Trophoblast cell (in vitro differentiated cells and primary cell): ENCODE results near the gene GSTM3.
"Not testable (repeated sequence)": the region's sequence is repeated elsewhere in the genome, so short reads cannot be mapped to it uniquely, and the experiment has no call there.

Source experiments
- DNase-seq, 2 donors: peaks; one replicate each; pipeline ENCODE4 v3.0.0-alpha.2; 2016
- H2AFZ ChIP-seq: 2 replicates; pipeline ENCODE4 v1.6.1; 2013; ENCODE audit warnings: low read length, moderate library complexity, mild to moderate bottlenecking; ENCODE audit not compliant: insufficient read depth, poor library complexity
- H2AK5ac ChIP-seq: 2 replicates; pipeline ENCODE4 v1.6.1; 2013; ENCODE audit warnings: mild to moderate bottlenecking, low read length
- H2BK120ac ChIP-seq: 2 replicates; pipeline ENCODE4 v1.6.1; 2013; ENCODE audit warnings: low read length, mild to moderate bottlenecking, moderate library complexity; ENCODE audit not compliant: insufficient read depth, poor library complexity
- H2BK12ac ChIP-seq: 2 replicates; pipeline ENCODE4 v1.6.1; 2013; ENCODE audit warnings: mild to moderate bottlenecking, low read length, moderate library complexity
- H2BK5ac ChIP-seq: 2 replicates; pipeline ENCODE4 v1.6.1; 2013; ENCODE audit warnings: low read length, low read depth, moderate library complexity, mild to moderate bottlenecking; ENCODE audit not compliant: poor library complexity
- H3K14ac ChIP-seq: 2 replicates; pipeline ENCODE4 v1.6.1; 2013; ENCODE audit warnings: mild to moderate bottlenecking, low read length
- H3K18ac ChIP-seq: 2 replicates; pipeline ENCODE4 v1.6.1; 2013; ENCODE audit warnings: mild to moderate bottlenecking, low read length
- H3K23ac ChIP-seq: 2 replicates; pipeline ENCODE4 v1.6.1; 2013; ENCODE audit warnings: low read length
- H3K27ac ChIP-seq: 2 replicates; pipeline ENCODE4 v1.5.1; 2013; ENCODE audit warnings: low read depth, mild to moderate bottlenecking, inconsistent platforms, low read length, moderate library complexity
- H3K27me3 ChIP-seq: 2 replicates; pipeline ENCODE4 v1.6.1; 2013; ENCODE audit warnings: inconsistent platforms, mild to moderate bottlenecking, low read length, moderate library complexity; ENCODE audit not compliant: insufficient read depth
- H3K36me3 ChIP-seq, 2 experiments: 1 replicate in 1 of 2; 2 replicates in 1 of 2; pipeline ENCODE4 v1.6.1; 2013; ENCODE audit warnings: low read length in 2 of 2, mild to moderate bottlenecking in 2 of 2, moderate library complexity in 1 of 2; ENCODE audit not compliant: insufficient read depth in 2 of 2, control insufficient read depth in 1 of 2
- H3K4ac ChIP-seq: 2 replicates; pipeline ENCODE4 v1.6.1; 2013; ENCODE audit warnings: low read depth, mild to moderate bottlenecking, low read length, moderate library complexity
- H3K4me1 ChIP-seq, 2 experiments: 1 replicate in 1 of 2; 2 replicates in 1 of 2; pipeline ENCODE4 v1.6.1; 2013; ENCODE audit warnings: low read length in 2 of 2, mild to moderate bottlenecking in 2 of 2, moderate library complexity in 1 of 2; ENCODE audit not compliant: insufficient read depth in 2 of 2, control insufficient read depth in 1 of 2
- H3K4me2 ChIP-seq: 2 replicates; pipeline ENCODE4 v1.6.1; 2013; ENCODE audit warnings: inconsistent platforms, mild to moderate bottlenecking, low read length, moderate library complexity
- H3K4me3 ChIP-seq: 2 replicates; pipeline ENCODE4 v1.5.1; 2013; ENCODE audit warnings: mild to moderate bottlenecking, low read depth, low read length, inconsistent platforms
- H3K79me1 ChIP-seq: one replicate; pipeline ENCODE4 v1.6.1; 2013; ENCODE audit warnings: low read length
- H3K79me2 ChIP-seq: 2 replicates; pipeline ENCODE4 v1.6.1; 2013; ENCODE audit warnings: low read length, mild to moderate bottlenecking; ENCODE audit not compliant: control insufficient read depth, insufficient read depth, poor library complexity
- H3K9ac ChIP-seq: 2 replicates; pipeline ENCODE4 v1.6.1; 2013; ENCODE audit warnings: mild to moderate bottlenecking, low read length
- H3K9me3 ChIP-seq: 2 replicates; pipeline ENCODE4 v1.6.1; 2013; ENCODE audit warnings: low read depth, mild to moderate bottlenecking, control low read depth, inconsistent platforms, low read length; ENCODE audit not compliant: insufficient read depth
- H4K12ac ChIP-seq: 2 replicates; pipeline ENCODE4 v1.6.1; 2013; ENCODE audit warnings: low read depth, mild to moderate bottlenecking, low read length, moderate library complexity
- H4K8ac ChIP-seq: 2 replicates; pipeline ENCODE4 v1.6.1; 2013; ENCODE audit warnings: low read depth, mild to moderate bottlenecking, low read length, moderate library complexity
- H4K91ac ChIP-seq: one replicate; pipeline ENCODE4 v1.6.1; 2013; ENCODE audit warnings: low read depth, mild to moderate bottlenecking, low read length, moderate library complexity
- WGBS: extraction: QIAGEN DNeasy Blood & Tissue Kit; methylation state at CpG from one replicate; pipeline ENCODE4 v1.1.7; 2013; ENCODE audit warnings: missing lambda C conversion rate; ENCODE audit not compliant: insufficient read length, insufficient coverage; ENCODE audit errors: extremely low coverage; 5-methylcytosine and 5-hydroxymethylcytosine counted together

The GSTM3 gene

GRCh38 chr1:109695138-109695537, 45.7 kb downstream of the GSTM3 start:
- not testable (repeated sequence) for H3K18ac ChIP-seq, H3K4me1 ChIP-seq, H4K12ac ChIP-seq, H3K36me3 ChIP-seq, H3K27ac ChIP-seq, H3K27me3 ChIP-seq, H3K4me2 ChIP-seq, H2BK12ac ChIP-seq, H2BK5ac ChIP-seq, H3K4ac ChIP-seq, H2AFZ ChIP-seq, H3K14ac ChIP-seq, H3K79me1 ChIP-seq, H3K9me3 ChIP-seq, H3K9ac ChIP-seq, H3K23ac ChIP-seq, H2BK120ac ChIP-seq, H3K79me2 ChIP-seq, H2AK5ac ChIP-seq, H4K91ac ChIP-seq, H3K4me3 ChIP-seq, H4K8ac ChIP-seq
- DNase-seq, result peak; percentile 33 to 63
- no CpG with 5 or more reads among the region's 3 CpGs for WGBS

- not testable (repeated sequence) for H2BK12ac ChIP-seq, H3K27me3 ChIP-seq, H4K12ac ChIP-seq, H3K4ac ChIP-seq, H3K9me3 ChIP-seq, H3K23ac ChIP-seq, H3K4me2 ChIP-seq, H2AFZ ChIP-seq, H3K14ac ChIP-seq, H3K79me2 ChIP-seq, H4K8ac ChIP-seq, DNase-seq, H2BK120ac ChIP-seq, H3K27ac ChIP-seq, H4K91ac ChIP-seq, H3K18ac ChIP-seq, H3K4me3 ChIP-seq, H3K79me1 ChIP-seq, H3K9ac ChIP-seq, H2BK5ac ChIP-seq, H3K4me1 ChIP-seq, H3K36me3 ChIP-seq, H2AK5ac ChIP-seq
- WGBS, result no CpG with 5 or more reads among the region's 5 CpGs
Observed at GRCh38 chr1:109694400-109694799, 46.4 kb downstream of the GSTM3 start.

- Histone ChIP-seq H3K27ac (no peak overlapping the region), H3K36me3 (no peaks in the 10 kb centered on the region), H3K14ac (no peak overlapping the region), H3K18ac (no peak overlapping the region), H3K79me2 (no peaks in the 10 kb centered on the region), H3K23ac (no peak overlapping the region), H3K9ac (no peak overlapping the region), H4K8ac (no peak overlapping the region), H3K4me1 (peaks cover 5 to 6% of the 10 kb centered on the region in 2 experiments), H4K91ac (no peak overlapping the region), H4K12ac (no peak overlapping the region), H3K4me2 (no peak overlapping the region), H2BK5ac (no peak overlapping the region), H3K27me3 (no peaks in the 10 kb centered on the region), H2BK120ac (no peak overlapping the region), H3K9me3 (no peaks in the 10 kb centered on the region), H2BK12ac (no peak overlapping the region), H2AFZ (no peak overlapping the region), H3K4ac (no peak overlapping the region), H3K4me3 (no peak overlapping the region), H2AK5ac (no peak overlapping the region), H3K79me1 (peaks cover 1% of the 10 kb centered on the region)
- DNase-seq, result no peak
- no CpG with 5 or more reads among the region's 6 CpGs for WGBS
Observed at GRCh38 chr1:109691759-109692158, 49.1 kb downstream of the GSTM3 start.

- H3K36me3 ChIP-seq, result no peaks in the 10 kb centered on the region
- H3K79me1 ChIP-seq, result peaks cover 1% of the 10 kb centered on the region
- H4K12ac ChIP-seq, result no peak overlapping the region
- H3K18ac ChIP-seq, result no peak overlapping the region
- no peak overlapping the region for H2BK120ac ChIP-seq
- DNase-seq, result no peak
- H2BK12ac ChIP-seq, result no peak overlapping the region
- no peak overlapping the region for H2AFZ ChIP-seq
- H4K8ac ChIP-seq, result no peak overlapping the region
- H3K4me3 ChIP-seq, result no peak overlapping the region
- no peaks in the 10 kb centered on the region for H3K27me3 ChIP-seq
- no peak overlapping the region for H4K91ac ChIP-seq
- H2BK5ac ChIP-seq, result no peak overlapping the region
- H3K4me2 ChIP-seq, result no peak overlapping the region
- peaks cover 5 to 6% of the 10 kb centered on the region in 2 experiments for H3K4me1 ChIP-seq
- no peak overlapping the region for H3K27ac ChIP-seq
- H3K4ac ChIP-seq, result no peak overlapping the region
- H3K79me2 ChIP-seq, result no peaks in the 10 kb centered on the region
- no peak overlapping the region for H3K9ac ChIP-seq
- H2AK5ac ChIP-seq, result no peak overlapping the region
- H3K14ac ChIP-seq, result no peak overlapping the region
- no peak overlapping the region for H3K23ac ChIP-seq
- no CpG with 5 or more reads among the region's 6 CpGs for WGBS
- H3K9me3 ChIP-seq, result no peaks in the 10 kb centered on the region
Observed at GRCh38 chr1:109689844-109690405, 50.9 kb downstream of the GSTM3 start.
